Measurements from ENCODE around the gene TMEM190.

The TMEM190 gene

GRCh38 chr19:55424518-55424917 is 47.9 kb downstream of the TMEM190 start:
- no peaks in the 10 kb centered on the region for H3K36me3 ChIP-seq (ENCODE audit: control insufficient read depth, low read depth, low read length)
- H3K4me3 ChIP-seq (ENCODE audit: low read length), result no peak overlapping the region
- H3K27ac ChIP-seq (ENCODE audit: low read length), result no peak overlapping the region
- no peak overlapping the region for H3K9ac ChIP-seq (ENCODE audit: low read length)
- no peaks in the 10 kb centered on the region for H3K9me3 ChIP-seq (ENCODE audit: control insufficient read depth, low read depth, low read length)
- H3K27me3 ChIP-seq (ENCODE audit: control insufficient read depth, insufficient read depth, low read length), result no peaks in the 10 kb centered on the region
- H3K4me1 ChIP-seq (ENCODE audit: control insufficient read depth, low read depth, low read length), result no peaks in the 10 kb centered on the region

GRCh38 chr19:55426042-55426441 is 49.4 kb downstream of the TMEM190 start:
- no peaks in the 10 kb centered on the region for H3K27me3 ChIP-seq (ENCODE audit: control insufficient read depth, insufficient read depth, low read length)
- H3K9ac ChIP-seq (ENCODE audit: low read length), result no peak overlapping the region
- H3K9me3 ChIP-seq (ENCODE audit: control insufficient read depth, low read depth, low read length), result no peaks in the 10 kb centered on the region
- no peak overlapping the region for H3K27ac ChIP-seq (ENCODE audit: low read length)
- no peaks in the 10 kb centered on the region for H3K4me1 ChIP-seq (ENCODE audit: control insufficient read depth, low read depth, low read length)
- no peak overlapping the region for H3K4me3 ChIP-seq (ENCODE audit: low read length)
- H3K36me3 ChIP-seq (ENCODE audit: control insufficient read depth, low read depth, low read length), result no peaks in the 10 kb centered on the region
